ENCODE results near the gene C5orf47.

The C5orf47 gene

GRCh38 chr5:173969167-173970049 lies 19.6 kb upstream of the C5orf47 start:
- Histone ChIP-seq H3K27ac (ENCODE audit: poor library complexity, severe bottlenecking) (no peak overlapping the region), H3K4me1 (ENCODE audit: insufficient read depth, poor library complexity, severe bottlenecking) (no peaks in the 10 kb centered on the region), H3K9me3 (ENCODE audit: severe bottlenecking) (no peaks in the 10 kb centered on the region), H3K27me3 (ENCODE audit: insufficient read depth, poor library complexity, severe bottlenecking) (no peaks in the 10 kb centered on the region), H3K4me3 (ENCODE audit: severe bottlenecking) (no peak overlapping the region), H3K36me3 (ENCODE audit: low read depth) (no peaks in the 10 kb centered on the region)
- DNase-seq (ENCODE audit: low spot score) (no peak), ATAC-seq (ENCODE audit: low read depth) (peak; percentile 74)
- TF ChIP-seq CTCF (IDR thresholded peaks at IDR 0.05; ENCODE audit: poor library complexity, severe bottlenecking): no peak

GRCh38 chr5:173970878-173971650 lies 17.9 kb upstream of the C5orf47 start:
- ATAC-seq (ENCODE audit: low read depth) (no peak), DNase-seq (ENCODE audit: low spot score) (no peak)
- no peaks in the 10 kb centered on the region for H3K9me3 ChIP-seq (ENCODE audit: severe bottlenecking)
- no peaks in the 10 kb centered on the region for H3K4me1 ChIP-seq (ENCODE audit: insufficient read depth, poor library complexity, severe bottlenecking)
- H3K36me3 ChIP-seq (ENCODE audit: low read depth): no peaks in the 10 kb centered on the region
- no peak overlapping the region for H3K4me3 ChIP-seq (ENCODE audit: severe bottlenecking)
- no peak overlapping the region for H3K27ac ChIP-seq (ENCODE audit: poor library complexity, severe bottlenecking)
- H3K27me3 ChIP-seq (ENCODE audit: insufficient read depth, poor library complexity, severe bottlenecking): no peaks in the 10 kb centered on the region
- no peak for TF ChIP-seq CTCF (IDR thresholded peaks at IDR 0.05; ENCODE audit: poor library complexity, severe bottlenecking)

GRCh38 chr5:173971681-173972345 lies 17.2 kb upstream of the C5orf47 start:
- no peak for TF ChIP-seq CTCF (IDR thresholded peaks at IDR 0.05; ENCODE audit: poor library complexity, severe bottlenecking)
- Histone ChIP-seq H3K27ac (ENCODE audit: poor library complexity, severe bottlenecking) (no peak overlapping the region), H3K4me1 (ENCODE audit: insufficient read depth, poor library complexity, severe bottlenecking) (no peaks in the 10 kb centered on the region), H3K27me3 (ENCODE audit: insufficient read depth, poor library complexity, severe bottlenecking) (no peaks in the 10 kb centered on the region), H3K9me3 (ENCODE audit: severe bottlenecking) (no peaks in the 10 kb centered on the region), H3K4me3 (ENCODE audit: severe bottlenecking) (no peak overlapping the region), H3K36me3 (ENCODE audit: low read depth) (no peaks in the 10 kb centered on the region)
- ATAC-seq (ENCODE audit: low read depth) (no peak), DNase-seq (ENCODE audit: low spot score) (no peak)

- H3K4me3 ChIP-seq (ENCODE audit: severe bottlenecking): no peak overlapping the region
- H3K27ac ChIP-seq (ENCODE audit: poor library complexity, severe bottlenecking): no peak overlapping the region
- H3K27me3 ChIP-seq (ENCODE audit: insufficient read depth, poor library complexity, severe bottlenecking): peaks cover 6% of the 10 kb centered on the region
- H3K36me3 ChIP-seq (ENCODE audit: low read depth): no peaks in the 10 kb centered on the region
- no peak for DNase-seq (ENCODE audit: low spot score)
- H3K9me3 ChIP-seq (ENCODE audit: severe bottlenecking): no peaks in the 10 kb centered on the region
- ATAC-seq (ENCODE audit: low read depth): no peak
- no peaks in the 10 kb centered on the region for H3K4me1 ChIP-seq (ENCODE audit: insufficient read depth, poor library complexity, severe bottlenecking)
- no peak for TF ChIP-seq CTCF (IDR thresholded peaks at IDR 0.05; ENCODE audit: poor library complexity, severe bottlenecking)
Measured at GRCh38 chr5:173972607-173972924, 16.4 kb upstream of the C5orf47 start.
